Skeletal muscle cell (primary cell): ENCODE data around the gene HRH1.

ENCODE experiments used
- DNase-seq: peaks from one replicate; pipeline ENCODE4 v3.0.0-alpha.2; 2010; ENCODE audit warnings: low read depth
- H3K4me3 ChIP-seq: 2 replicates; pipeline ENCODE4 v1.5.1; 2011; ENCODE audit warnings: low read depth, mild to moderate bottlenecking, control low read depth, low read length, moderate library complexity

The HRH1 gene

GRCh38 chr3:11269007-11269406, 114.7 kb downstream of the HRH1 start:
- H3K4me3 ChIP-seq = no peak overlapping the region
- DNase-seq = no peak

GRCh38 chr3:11271986-11272904, 118.0 kb downstream of the HRH1 start, which contains the start of gene ATG7:
ATG7 (plus strand) TSS chr3:11272397; CDS start chr3:11298696, 26,299 bp downstream.
- peak; percentile 82 for DNase-seq
- H3K4me3 ChIP-seq = peak within 1 kb of the TSS; percentile 57

GRCh38 chr3:11272906-11273574, 118.7 kb downstream of the HRH1 start:
- no peak for DNase-seq
- H3K4me3 ChIP-seq = peak overlapping the region; percentile 57

- DNase-seq = no peak
- no peak overlapping the region for H3K4me3 ChIP-seq
These were observed 119.6 kb downstream of the HRH1 start for GRCh38 chr3:11273891-11274291.

GRCh38 chr3:11274566-11275142, 120.4 kb downstream of the HRH1 start:
- no peak for DNase-seq
- H3K4me3 ChIP-seq = no peak overlapping the region

- no peak overlapping the region for H3K4me3 ChIP-seq
These were observed 121.6 kb downstream of the HRH1 start for GRCh38 chr3:11275926-11276325.

GRCh38 chr3:11276901-11277300, 122.6 kb downstream of the HRH1 start:
- no peak for DNase-seq
- H3K4me3 ChIP-seq = no peak overlapping the region

More at GRCh38 chr3:11275926-11276325, 121.6 kb downstream of the HRH1 start:
- DNase-seq = no peak

GRCh38 chr3:11282250-11283138, 128.2 kb downstream of the HRH1 start:
- DNase-seq = no peak
- no peak overlapping the region for H3K4me3 ChIP-seq

GRCh38 chr3:11283139-11283475, 128.8 kb downstream of the HRH1 start:
- H3K4me3 ChIP-seq = no peak overlapping the region
- no peak for DNase-seq

- H3K4me3 ChIP-seq = no peak overlapping the region
- no peak for DNase-seq
These were observed 129.7 kb downstream of the HRH1 start for GRCh38 chr3:11284011-11284410.

- no peak for DNase-seq
- no peak overlapping the region for H3K4me3 ChIP-seq
These were observed 131.2 kb downstream of the HRH1 start for GRCh38 chr3:11285471-11285870.

GRCh38 chr3:11287404-11287803, 133.1 kb downstream of the HRH1 start:
- H3K4me3 ChIP-seq = no peak overlapping the region
- no peak for DNase-seq

GRCh38 chr3:11288021-11288491, 133.8 kb downstream of the HRH1 start:
- H3K4me3 ChIP-seq = no peak overlapping the region
- DNase-seq = no peak

GRCh38 chr3:11288786-11289637, 134.7 kb downstream of the HRH1 start:
- DNase-seq = peak; percentile 86
- H3K4me3 ChIP-seq = no peak overlapping the region

- DNase-seq = no peak
- no peak overlapping the region for H3K4me3 ChIP-seq
These were observed 135.6 kb downstream of the HRH1 start for GRCh38 chr3:11289864-11290263.

- DNase-seq = peak; percentile 35
- no peak overlapping the region for H3K4me3 ChIP-seq
These were observed 136.7 kb downstream of the HRH1 start for GRCh38 chr3:11290743-11291680.

- no peak for DNase-seq
- no peak overlapping the region for H3K4me3 ChIP-seq
These were observed 137.5 kb downstream of the HRH1 start for GRCh38 chr3:11291808-11292207.
